GM19324 (cell line): Measurements from ENCODE around the gene EDN2.

ENCODE experiments used
- ATAC-seq: cut with Tn5 transposase; IDR thresholded peaks from one replicate; pipeline ENCODE4 v1.9.1; 2021; ENCODE audit warnings: mild to moderate bottlenecking, moderate library complexity; ENCODE audit not compliant: unreplicated experiment, low FRiP score

The EDN2 gene

GRCh38 chr1:41484402-41485241, at the start of gene EDN2:
EDN2 (minus strand) TSS chr1:41484683; CDS start chr1:41484601, 82 bp downstream.
- ATAC-seq = no peak

DNA sequence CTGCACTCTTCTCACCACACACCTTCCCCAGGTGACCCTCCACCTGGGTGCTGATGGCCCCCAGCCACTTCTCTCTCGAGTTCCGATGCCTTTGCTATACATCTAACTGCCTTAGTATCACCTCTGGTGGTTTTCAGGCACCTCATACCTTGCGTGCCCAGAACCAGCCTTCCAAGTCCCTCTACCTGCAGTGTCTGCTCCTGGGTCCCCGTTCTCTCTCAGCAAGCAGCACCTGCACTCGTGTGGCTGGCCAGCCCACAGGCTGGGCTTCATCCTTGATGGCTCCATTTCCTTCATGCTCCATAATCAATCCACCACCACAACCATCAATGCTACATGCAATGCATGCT, 49.2 kb upstream of the EDN2 start:
- ATAC-seq = no peak

GRCh38 chr1:41533016-41533730, 48.7 kb upstream of the EDN2 start:
- ATAC-seq = no peak

GRCh38 chr1:41532206-41532975, 47.9 kb upstream of the EDN2 start:
- ATAC-seq = no peak

DNA sequence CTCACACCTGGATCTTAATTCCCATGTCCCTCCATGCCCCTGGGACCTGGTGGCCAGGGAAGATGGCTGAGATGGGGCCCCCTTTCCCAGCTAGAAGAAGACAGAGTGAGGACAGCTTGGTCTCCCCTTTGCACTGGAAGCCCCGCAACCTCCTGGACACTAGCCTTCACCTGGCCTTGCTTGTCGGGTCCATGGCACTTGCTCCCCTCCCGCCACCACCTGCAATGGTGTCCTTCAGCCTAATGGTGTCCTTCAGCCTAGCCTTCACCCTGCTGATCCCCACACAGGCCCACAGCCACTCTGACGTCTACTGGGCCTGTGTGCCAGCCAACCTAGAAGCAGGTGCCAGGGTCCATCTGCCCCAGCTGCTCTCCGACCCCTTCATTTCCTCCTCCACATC, 45.9 kb upstream of the EDN2 start:
- ATAC-seq = no peak

GRCh38 chr1:41529621-41530395, 45.3 kb upstream of the EDN2 start:
- ATAC-seq = no peak

DNA sequence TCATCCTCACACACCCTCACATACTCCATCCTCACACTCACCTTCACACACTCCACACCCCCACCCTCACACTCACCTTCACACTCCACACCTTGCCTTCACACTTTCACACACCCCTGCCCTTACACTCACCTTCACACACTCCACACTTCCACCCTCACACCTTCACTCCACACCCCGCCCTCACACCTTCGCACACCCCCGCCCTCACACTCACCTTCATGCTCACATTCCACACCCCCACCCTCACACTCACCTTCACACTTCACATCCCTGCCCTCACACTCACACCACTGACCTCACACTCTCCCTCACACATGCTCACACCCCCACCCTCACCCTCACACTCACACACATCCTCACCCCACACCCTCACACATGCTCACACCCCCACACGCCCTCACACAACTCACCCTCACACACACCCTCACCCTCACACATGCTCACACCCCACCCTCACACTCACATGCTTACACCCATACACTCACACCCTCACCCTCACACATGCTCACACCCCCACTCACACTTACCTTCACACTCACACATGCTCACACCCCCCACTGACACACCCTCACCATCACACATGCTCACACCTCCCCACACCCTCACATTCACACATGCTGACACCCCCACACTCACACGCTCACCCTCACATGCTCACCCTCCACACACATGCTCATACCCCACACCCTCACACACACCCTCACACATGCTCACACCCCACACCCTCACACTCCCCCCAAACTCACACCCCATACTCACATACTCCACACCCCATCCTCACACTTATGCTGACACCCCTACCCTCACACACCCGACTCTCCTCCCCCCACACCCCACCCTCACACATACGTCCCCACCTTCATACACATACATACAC, 44.5 kb upstream of the EDN2 start:
- no peak for ATAC-seq

DNA sequence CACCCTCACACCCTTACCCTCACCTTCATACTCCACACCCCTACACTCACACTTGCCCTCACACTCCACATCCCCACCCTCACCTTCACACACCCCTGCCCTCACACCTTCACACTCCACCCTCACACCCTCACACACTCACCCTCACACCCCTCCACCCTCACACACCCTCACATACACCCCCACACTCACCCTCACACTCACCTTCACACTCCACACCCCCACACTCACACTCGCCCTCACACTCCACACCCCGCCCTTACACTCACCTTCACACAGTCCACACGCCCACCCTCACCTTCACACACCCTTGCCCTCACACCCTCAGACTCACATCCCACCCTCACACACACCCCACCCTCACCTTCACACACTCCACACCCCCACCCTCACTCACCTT, 43.6 kb upstream of the EDN2 start:
- ATAC-seq = no peak

DNA sequence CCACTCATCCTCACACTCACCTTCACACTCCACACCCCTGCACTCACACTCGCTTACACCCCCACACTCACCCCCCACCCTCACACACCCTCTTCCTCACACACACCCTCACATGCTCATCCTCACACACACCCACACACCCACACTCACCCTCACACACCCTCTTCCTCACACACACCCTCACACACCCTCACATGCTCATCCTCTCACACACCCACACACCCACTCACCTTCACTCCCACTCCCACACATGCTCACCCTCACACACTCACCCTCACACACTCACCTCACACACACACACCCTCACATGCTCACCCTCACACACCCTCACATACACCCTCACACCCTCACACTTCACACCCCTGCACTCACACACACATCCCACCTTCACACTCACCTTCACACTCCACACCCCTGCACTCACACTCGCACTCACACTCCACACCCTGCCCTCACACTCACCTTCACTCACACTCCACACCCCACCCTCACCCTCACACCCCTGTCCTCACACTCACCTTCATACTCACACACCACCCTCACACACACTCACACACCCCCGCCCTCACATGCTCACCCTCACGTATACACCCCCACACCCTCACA, 42.6 kb upstream of the EDN2 start:
- no peak for ATAC-seq

DNA sequence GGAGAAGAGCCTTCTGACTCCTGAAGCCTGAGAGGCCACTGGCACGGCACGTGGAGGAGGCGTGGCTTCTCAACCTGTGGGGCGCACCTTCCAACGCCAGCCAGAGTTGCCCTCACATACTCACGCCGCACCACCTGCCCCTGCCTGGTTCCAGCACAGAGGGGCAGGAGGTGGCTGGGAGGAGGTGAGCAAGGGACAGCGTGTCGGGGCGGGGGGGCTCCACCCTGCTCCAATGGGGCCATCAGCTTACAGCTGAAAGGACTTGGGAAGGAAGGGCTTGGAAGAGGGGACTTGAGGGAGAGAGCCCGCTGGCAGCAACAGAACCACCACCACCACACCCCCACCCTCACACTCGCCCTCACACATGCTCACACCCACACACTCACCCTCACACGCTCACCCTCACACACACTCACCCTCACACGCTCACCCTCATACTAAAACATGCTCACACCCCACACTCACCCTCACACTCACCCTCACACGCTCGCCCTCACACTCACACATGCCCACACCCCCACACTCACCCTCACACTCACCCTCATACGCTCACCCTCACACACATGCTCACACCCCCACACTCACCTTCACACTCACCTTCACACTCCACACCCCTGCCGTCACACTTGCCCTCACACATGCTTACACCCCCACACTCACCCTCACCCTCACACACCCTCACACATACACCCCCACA, 41.6 kb upstream of the EDN2 start:
- no peak for ATAC-seq

- ATAC-seq = no peak
These were observed 40.5 kb upstream of the EDN2 start for GRCh38 chr1:41524676-41525675.

DNA sequence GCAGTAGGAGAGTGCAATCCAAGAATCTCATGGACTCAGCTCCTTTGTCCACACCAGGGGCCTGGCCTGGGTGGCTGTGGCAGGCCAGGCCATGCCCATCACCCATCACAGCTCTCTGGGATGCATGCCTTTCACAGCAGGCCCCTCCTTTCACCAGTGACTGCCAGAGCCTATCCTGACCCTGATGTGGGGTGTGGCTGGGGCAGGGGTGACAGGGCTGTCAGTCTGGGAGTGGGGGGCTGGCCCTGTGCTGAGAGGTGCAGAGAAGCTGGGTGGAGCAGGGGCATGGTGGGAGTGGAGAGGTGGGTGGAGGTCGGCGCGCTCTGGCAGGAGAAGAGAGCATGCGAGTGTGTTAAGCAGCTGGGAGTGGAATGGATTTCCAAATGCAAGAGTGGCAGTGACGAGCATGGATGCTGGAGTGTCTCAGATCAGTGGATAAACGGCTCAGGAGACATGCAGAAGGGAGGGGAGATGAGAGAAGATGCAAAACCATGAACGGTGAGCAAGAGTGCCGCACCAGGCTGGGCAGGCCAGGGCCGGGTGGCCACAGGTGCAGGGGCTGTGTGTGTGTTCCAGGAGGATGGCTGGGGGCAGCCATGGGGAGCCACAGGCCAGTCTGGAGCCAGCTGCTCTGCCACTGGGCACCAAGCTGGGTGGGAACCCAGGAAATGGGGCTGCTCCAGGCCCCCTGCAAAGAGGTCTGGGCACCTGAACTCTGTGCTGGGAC, 39.6 kb upstream of the EDN2 start:
- ATAC-seq = no peak

GRCh38 chr1:41523071-41523470, 38.6 kb upstream of the EDN2 start:
- ATAC-seq = no peak

DNA sequence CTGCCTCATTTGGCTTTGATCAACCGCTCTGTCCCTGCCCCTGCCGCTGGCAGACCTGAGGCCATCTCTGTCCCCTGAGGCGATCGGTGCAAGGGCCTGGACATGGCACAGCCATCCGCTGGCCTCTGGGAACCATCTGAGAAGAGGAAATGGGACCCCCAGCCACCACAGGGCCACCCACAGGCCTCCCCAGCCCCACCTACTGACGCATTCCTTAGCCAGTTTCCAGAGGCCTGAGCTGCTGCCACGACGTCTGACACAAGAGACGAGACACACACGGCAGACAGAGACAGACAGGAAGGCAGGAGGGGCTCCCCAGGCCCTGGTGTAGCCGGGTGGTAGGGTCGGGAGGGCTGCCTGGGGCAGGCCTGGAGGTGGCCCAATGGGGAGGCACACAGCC, 37.3 kb upstream of the EDN2 start:
- ATAC-seq = no peak

DNA sequence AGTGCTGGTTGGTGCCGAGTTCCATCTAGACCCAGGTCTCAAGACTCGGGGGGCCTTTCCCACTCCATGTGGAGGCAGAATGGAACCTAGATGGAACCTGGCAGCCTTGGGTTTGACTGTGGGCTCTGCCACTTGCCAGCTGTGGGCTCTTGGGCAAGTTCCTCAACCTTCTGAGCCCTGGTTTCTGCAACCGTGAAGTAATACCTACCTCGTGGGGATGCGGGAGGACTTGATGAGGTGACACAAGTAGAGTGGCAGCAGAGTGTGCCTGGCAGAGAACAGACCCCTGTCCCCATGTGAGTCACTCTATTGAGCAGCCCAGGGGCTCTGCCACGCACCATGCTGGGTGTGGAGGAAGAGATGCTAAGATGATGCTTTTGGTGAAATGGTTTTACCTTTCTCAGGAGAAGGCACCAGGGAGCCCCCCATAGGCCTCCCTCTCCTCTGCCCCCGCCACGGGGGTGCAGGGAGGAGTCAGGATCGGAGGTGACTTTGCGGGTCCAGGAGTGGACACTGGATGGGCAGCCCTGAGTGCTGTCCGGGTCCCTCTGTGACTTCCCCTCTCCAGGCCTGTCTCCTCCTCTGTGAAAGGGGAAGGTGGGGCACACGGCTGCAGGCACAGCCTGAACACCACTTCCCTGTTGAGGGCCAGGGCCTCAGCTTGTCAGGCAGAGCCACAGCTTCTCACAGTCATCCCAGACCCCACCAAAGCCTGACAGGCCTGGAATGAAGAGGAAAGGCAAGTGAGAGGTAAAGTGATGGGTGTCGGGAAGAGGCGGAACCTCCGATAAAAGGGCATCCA, 36.7 kb upstream of the EDN2 start:
- no peak for ATAC-seq

DNA sequence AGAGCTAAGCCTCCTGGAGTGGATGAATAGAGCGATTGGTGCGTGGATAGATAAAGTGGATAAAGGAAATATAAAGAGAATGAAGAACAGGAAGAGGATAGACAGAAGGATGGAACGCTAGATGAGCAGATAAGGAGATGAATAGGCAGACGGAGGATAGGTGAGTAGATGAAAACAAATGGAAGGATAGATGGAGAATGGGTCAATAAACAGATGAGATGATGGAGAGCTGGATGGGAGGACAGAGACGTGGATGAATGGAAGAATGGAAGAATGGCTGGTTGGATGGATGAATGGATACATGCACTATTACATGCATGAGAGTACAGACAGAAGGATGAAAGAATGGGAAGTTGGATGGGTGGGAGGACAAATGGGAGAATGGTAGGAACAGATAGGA, 35.2 kb upstream of the EDN2 start:
- no peak for ATAC-seq
